GM12878 (cell line): ENCODE data around the gene LEMD2. TPM values are rescaled to one million over a fixed set of nuclear protein-coding genes. Genes with fewer than 3 reads are reported as not detected.

ENCODE experiments used
- ATAC-seq: fragments of 200-7000 bp; cut with Tn5 transposase; 3 replicates; pipeline ENCODE4 v1.9.1; 2020; ENCODE audit warnings: mild to moderate bottlenecking, moderate library complexity
- BruUV-seq: library from RNA; stranded (reverse); fragments of 400-500 nt; replicated peaks from 2 replicates; lab custom pipeline; 2021; lab: Mats Ljungman, UMichigan
- CTCF ChIA-PET: fragments of 300-600 bp; sonication (Branson Sonifier 250); formaldehyde crosslinking; extraction: SDS; loops from one replicate; lab custom pipeline; 2021; ENCODE audit warnings: inconsistent platforms; lab: Yijun Ruan, JAX
- POLR2A ChIA-PET: fragments of 350-600 bp; formaldehyde crosslinking; extraction: SDS; loops from one replicate; lab custom pipeline; 2021; ENCODE audit warnings: inconsistent platforms; lab: Charles Lee
- RAD21 ChIA-PET: fragments of 300-600 bp; sonication (Branson Sonifier 250); formaldehyde crosslinking; loops from one replicate; lab custom pipeline; 2023; ENCODE audit warnings: antibody characterized with exemption; ENCODE audit not compliant: unreplicated experiment; lab: Charles Lee
- SMC1A ChIA-PET: fragments of 300-600 bp; sonication (Branson Sonifier 250); formaldehyde crosslinking; loops from one replicate; lab custom pipeline; 2023; ENCODE audit not compliant: unreplicated experiment, uncharacterized antibody; lab: Charles Lee
- DNase-seq: peaks from one replicate; pipeline ENCODE4 v3.0.0-alpha.2; 2011; ENCODE audit warnings: low read depth, low spot score
- FAIRE-seq: peaks from 3 replicates; lab custom pipeline; 2011; peaks lifted over from hg19 to GRCh38; lab: Jason Lieb, UNC
- H2AFZ ChIP-seq: 2 replicates; pipeline ENCODE4 v1.6.0; 2011; ENCODE audit warnings: low read depth, low read length, control low read depth; ENCODE audit not compliant: control insufficient read depth
- H3K27ac ChIP-seq: 2 replicates; pipeline ENCODE4 v1.5.1; 2011; ENCODE audit warnings: control low read depth; ENCODE audit not compliant: control insufficient read depth, insufficient read depth
- H3K27me3 ChIP-seq, 2 experiments: replicated peaks in 1 of 2; 2 replicates each; pipeline versions ENCODE4 v1.6.0 to v1.6.1; 2011; ENCODE audit warnings: low read length in 1 of 2; ENCODE audit not compliant: control insufficient read depth in 2 of 2, insufficient read depth in 2 of 2
- H3K36me3 ChIP-seq, 2 experiments: 2 replicates each; pipeline ENCODE4 v1.5.1; 2011; ENCODE audit warnings: low read length in 1 of 2; ENCODE audit not compliant: control insufficient read depth in 2 of 2, insufficient read depth in 2 of 2
- H3K4me1 ChIP-seq: 2 replicates; pipeline ENCODE4 v1.6.1; 2011; ENCODE audit warnings: mild to moderate bottlenecking, low read length, moderate library complexity, mixed read lengths; ENCODE audit not compliant: control insufficient read depth, insufficient read depth
- H3K4me2 ChIP-seq: 2 replicates; pipeline ENCODE4 v1.6.0; 2011; ENCODE audit warnings: control low read depth; ENCODE audit not compliant: control insufficient read depth, insufficient read depth
- H3K4me3 ChIP-seq: fragments of 200-600 bp; sonication (generic); 2 replicates; pipeline ENCODE4 v1.5.1; 2016
- H3K79me2 ChIP-seq: 2 replicates; pipeline ENCODE4 v1.6.0; 2011; ENCODE audit warnings: low read length; ENCODE audit not compliant: control insufficient read depth, insufficient read depth
- H3K9ac ChIP-seq: 2 replicates; pipeline ENCODE4 v1.8.0; 2011; ENCODE audit warnings: low read length, control low read depth, mixed read lengths; ENCODE audit not compliant: control insufficient read depth, insufficient read depth
- H3K9me3 ChIP-seq: replicated peaks from 3 replicates; pipeline ENCODE4 v1.5.1; 2011; ENCODE audit warnings: mild to moderate bottlenecking, low read length; ENCODE audit not compliant: control insufficient read depth, insufficient read depth
- H4K20me1 ChIP-seq: 2 replicates; pipeline ENCODE4 v1.6.0; 2011; ENCODE audit not compliant: control insufficient read depth, insufficient read depth
- MAX ChIP-seq: IDR thresholded peaks from 2 replicates; pipeline ENCODE4 v1.6.1; 2012; ENCODE audit warnings: low read depth, low read length, improper control_type of control experiment
- NR2C2 ChIP-seq: IDR thresholded peaks from 2 replicates; pipeline ENCODE4 v1.6.1; 2011; ENCODE audit warnings: borderline replicate concordance, low read depth; ENCODE audit not compliant: control insufficient read depth, insufficient read length
- PAX5 ChIP-seq: IDR thresholded peaks from 2 replicates; pipeline ENCODE4 v1.6.1; 2011; ENCODE audit warnings: low read depth, low read length, borderline replicate concordance
- RAD51 ChIP-seq: fragments of 450-650 bp; IDR thresholded peaks from 2 replicates; pipeline ENCODE4 v1.6.1; 2016; ENCODE audit warnings: moderate library complexity, mild to moderate bottlenecking, inconsistent platforms
- WGBS: methylation state at CpG from one replicate; pipeline ENCODE4 v1.1.6; 2016; ENCODE audit warnings: low lambda C conversion rate; ENCODE audit not compliant: insufficient replicate concordance, insufficient coverage; ENCODE audit errors: missing lambda C conversion rate; 5-methylcytosine and 5-hydroxymethylcytosine counted together
- in situ Hi-C: fragments of 300-500 bp; cut with MboI; formaldehyde crosslinking; loops from 9 replicates; pipeline ENCODE4 v1.14.3; 2018; ENCODE audit warnings: mixed read lengths
- intact Hi-C: fragments of 100-400 bp; cut with micrococcal nuclease; formaldehyde crosslinking; loops from one replicate; pipeline ENCODE4 v1.14.2; 2022; ENCODE audit not compliant: unreplicated experiment
- polyA plus RNA-seq, 11 experiments: library from polyadenylated mRNA; depleted of rRNA in 4 of 11; unstranded in 6 of 11; stranded (reverse) in 5 of 11; fragments of >200 nt; fragmentation: Nextera tagmentation in 4 of 11; fragmentation: Illumina TruSeq in 1 of 11; extraction: Ambion mirVana in 4 of 11; extraction: Trizol in 1 of 11; gene quantifications; 1 replicate in 1 of 11; 2 replicates in 10 of 11; pipeline versions ENCODE4 v1.2.1 to v1.2.3, GENCODE V29; 2011 to 2016; ENCODE audit warnings: inconsistent platforms in 2 of 11, missing spikeins in 2 of 11, low read depth in 1 of 11
- total RNA-seq, 4 experiments: library from RNA; depleted of rRNA in 3 of 4; stranded (reverse); fragments of >200 nt in 3 of 4; fragmentation: Illumina TruSeq in 1 of 4; extraction: Trizol in 1 of 4; gene quantifications; 2 replicates each; pipeline versions ENCODE4 v1.2.1 to v1.2.3, GENCODE V29; 2013 to 2021
- TF ChIP-seq, protein P1 (sequence below): fragments of 450-650 bp; IDR thresholded peaks from 2 replicates; pipeline ENCODE4 v1.6.1; 2017; ENCODE audit warnings: mild to moderate bottlenecking, moderate library complexity
- TF ChIP-seq, protein P2 (sequence below): fragments of 450-650 bp; IDR thresholded peaks from 2 replicates; pipeline ENCODE4 v1.6.1; 2014; ENCODE audit warnings: mild to moderate bottlenecking

The LEMD2 gene
- total and polyA plus RNA-seq, 10 of the 15 experiments (the other 5 are each of a cell fraction or from before 2014, with no cell fraction given) = 0.45 to 47.1 (median 22.8) TPM

DNA sequence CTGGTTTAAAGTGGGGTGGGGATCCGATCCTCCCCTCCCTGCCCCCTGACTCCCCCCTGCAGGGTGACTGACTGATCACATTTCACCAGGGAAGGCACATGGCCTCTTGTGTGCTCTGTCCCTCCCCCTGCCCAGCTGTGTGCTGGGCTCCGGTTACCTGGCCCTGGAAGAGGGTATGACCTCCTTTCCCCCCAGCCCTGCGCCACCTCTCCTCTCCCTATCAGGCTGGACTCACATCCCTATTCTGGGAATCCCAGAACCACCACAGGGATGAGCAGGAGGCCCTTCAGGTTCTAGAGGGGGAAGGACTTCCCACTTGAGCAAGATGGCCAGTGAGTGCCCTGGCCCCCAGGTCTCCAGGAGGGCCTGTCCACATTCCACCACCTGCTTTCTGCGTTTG, 40.1 kb downstream of the LEMD2 start:
- SMC1A ChIA-PET = no interaction called here
- POLR2A ChIA-PET = interaction anchor here (0.9 kb wide), 1 partner anchor 26 kb away, joined by 6 read pairs; no protein-coding TSS in a partner anchor

DNA sequence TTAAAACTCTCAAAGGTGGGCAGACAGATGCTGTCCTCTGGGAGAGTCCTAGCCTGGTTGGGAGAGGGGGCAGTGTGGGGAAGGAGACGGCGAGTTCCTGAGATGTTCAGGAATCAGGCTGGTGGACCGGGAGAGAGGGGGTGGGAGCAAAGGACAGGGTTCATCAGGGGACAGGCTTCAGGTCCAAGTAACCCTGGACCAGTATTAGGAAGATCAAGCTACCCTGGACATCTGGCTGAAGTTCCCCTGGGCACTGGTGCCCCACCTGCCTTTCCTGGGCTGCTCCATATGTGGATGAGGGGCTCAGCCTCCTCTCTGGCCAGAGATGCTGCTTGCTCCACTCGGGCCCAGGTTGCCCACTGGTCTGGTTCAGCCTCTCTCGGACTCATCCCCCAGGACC, 41.1 kb downstream of the LEMD2 start:
- ChIA-PET CTCF (interaction anchor here (1.0 to 7.2 kb wide), 2 partner anchors 37 to 47 kb away, joined by 3 to 46 read pairs; partner anchors contain the start of gene UQCC2), RAD21 (interaction anchor here (0.6 to 0.9 kb wide), 2 partner anchors 36 to 41 kb away, joined by 3 read pairs; partner anchors contain the start of genes LEMD2 and UQCC2), POLR2A (interaction anchor here (0.9 kb wide), 1 partner anchor 25 kb away, joined by 6 read pairs; no protein-coding TSS in a partner anchor), SMC1A (no interaction called here)
- no peaks in the 10 kb centered on the region for H3K36me3 ChIP-seq
- no peak for FAIRE-seq
- H3K9me3 ChIP-seq = no peaks in the 10 kb centered on the region
- peaks cover 5% of the 10 kb centered on the region; the same call in 1 of the 2 replicates for H3K4me1 ChIP-seq
- H3K27ac ChIP-seq = no peak overlapping the region
- in situ Hi-C loops = no loop called here
- no peaks in the 10 kb centered on the region for H4K20me1 ChIP-seq
- ATAC-seq = no peak
- no TSS peak for BruUV-seq
- no peaks in the 10 kb centered on the region for H3K79me2 ChIP-seq
- H3K27me3 ChIP-seq = no peaks in the 10 kb centered on the region; a peak in 1 of 4 replicates
- H2AFZ ChIP-seq = no peak overlapping the region
- DNase-seq = no peak
- no peak overlapping the region for H3K4me3 ChIP-seq
- intact Hi-C loops = no loop called here
- no peak overlapping the region for H3K9ac ChIP-seq
- no peak overlapping the region for H3K4me2 ChIP-seq
- 48% methylated on average over 5 of the region's 5 CpGs for WGBS
- TF ChIP-seq, protein P1, sequence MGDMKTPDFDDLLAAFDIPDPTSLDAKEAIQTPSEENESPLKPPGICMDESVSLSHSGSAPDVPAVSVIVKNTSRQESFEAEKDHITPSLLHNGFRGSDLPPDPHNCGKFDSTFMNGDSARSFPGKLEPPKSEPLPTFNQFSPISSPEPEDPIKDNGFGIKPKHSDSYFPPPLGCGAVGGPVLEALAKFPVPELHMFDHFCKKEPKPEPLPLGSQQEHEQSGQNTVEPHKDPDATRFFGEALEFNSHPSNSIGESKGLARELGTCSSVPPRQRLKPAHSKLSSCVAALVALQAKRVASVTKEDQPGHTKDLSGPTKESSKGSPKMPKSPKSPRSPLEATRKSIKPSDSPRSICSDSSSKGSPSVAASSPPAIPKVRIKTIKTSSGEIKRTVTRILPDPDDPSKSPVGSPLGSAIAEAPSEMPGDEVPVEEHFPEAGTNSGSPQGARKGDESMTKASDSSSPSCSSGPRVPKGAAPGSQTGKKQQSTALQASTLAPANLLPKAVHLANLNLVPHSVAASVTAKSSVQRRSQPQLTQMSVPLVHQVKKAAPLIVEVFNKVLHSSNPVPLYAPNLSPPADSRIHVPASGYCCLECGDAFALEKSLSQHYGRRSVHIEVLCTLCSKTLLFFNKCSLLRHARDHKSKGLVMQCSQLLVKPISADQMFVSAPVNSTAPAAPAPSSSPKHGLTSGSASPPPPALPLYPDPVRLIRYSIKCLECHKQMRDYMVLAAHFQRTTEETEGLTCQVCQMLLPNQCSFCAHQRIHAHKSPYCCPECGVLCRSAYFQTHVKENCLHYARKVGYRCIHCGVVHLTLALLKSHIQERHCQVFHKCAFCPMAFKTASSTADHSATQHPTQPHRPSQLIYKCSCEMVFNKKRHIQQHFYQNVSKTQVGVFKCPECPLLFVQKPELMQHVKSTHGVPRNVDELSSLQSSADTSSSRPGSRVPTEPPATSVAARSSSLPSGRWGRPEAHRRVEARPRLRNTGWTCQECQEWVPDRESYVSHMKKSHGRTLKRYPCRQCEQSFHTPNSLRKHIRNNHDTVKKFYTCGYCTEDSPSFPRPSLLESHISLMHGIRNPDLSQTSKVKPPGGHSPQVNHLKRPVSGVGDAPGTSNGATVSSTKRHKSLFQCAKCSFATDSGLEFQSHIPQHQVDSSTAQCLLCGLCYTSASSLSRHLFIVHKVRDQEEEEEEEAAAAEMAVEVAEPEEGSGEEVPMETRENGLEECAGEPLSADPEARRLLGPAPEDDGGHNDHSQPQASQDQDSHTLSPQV = no peak

More for the DNA sequence above, 40.1 kb downstream of the LEMD2 start:
- Histone ChIP-seq H3K27ac (no peak overlapping the region), H4K20me1 (no peaks in the 10 kb centered on the region), H3K4me3 (no peak overlapping the region), H2AFZ (no peak overlapping the region), H3K36me3 (no peaks in the 10 kb centered on the region), H3K4me2 (no peak overlapping the region), H3K27me3 (no peaks in the 10 kb centered on the region; a peak in 1 of 4 replicates), H3K79me2 (no peaks in the 10 kb centered on the region), H3K4me1 (peaks cover 5% of the 10 kb centered on the region; the same call in 1 of the 2 replicates), H3K9me3 (no peaks in the 10 kb centered on the region), H3K9ac (no peak overlapping the region)
- no peak for TF ChIP-seq MAX
- TF ChIP-seq, protein P2, sequence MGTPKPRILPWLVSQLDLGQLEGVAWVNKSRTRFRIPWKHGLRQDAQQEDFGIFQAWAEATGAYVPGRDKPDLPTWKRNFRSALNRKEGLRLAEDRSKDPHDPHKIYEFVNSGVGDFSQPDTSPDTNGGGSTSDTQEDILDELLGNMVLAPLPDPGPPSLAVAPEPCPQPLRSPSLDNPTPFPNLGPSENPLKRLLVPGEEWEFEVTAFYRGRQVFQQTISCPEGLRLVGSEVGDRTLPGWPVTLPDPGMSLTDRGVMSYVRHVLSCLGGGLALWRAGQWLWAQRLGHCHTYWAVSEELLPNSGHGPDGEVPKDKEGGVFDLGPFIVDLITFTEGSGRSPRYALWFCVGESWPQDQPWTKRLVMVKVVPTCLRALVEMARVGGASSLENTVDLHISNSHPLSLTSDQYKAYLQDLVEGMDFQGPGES = no peak
- no peak for TF ChIP-seq RAD51
- TF ChIP-seq NR2C2 = no peak
- TF ChIP-seq PAX5 = no peak
- BruUV-seq = no TSS peak
- DNase-seq (no peak), FAIRE-seq (no peak), ATAC-seq (no peak)
- in situ Hi-C loops = no loop called here
- CTCF ChIA-PET = interaction anchor here (1.3 kb wide), 1 partner anchor 21 kb away, joined by 3 read pairs; no protein-coding TSS in a partner anchor
- RAD21 ChIA-PET = no interaction called here
- intact Hi-C loops = no loop called here
- WGBS = 39% methylated on average over 4 of the region's 4 CpGs
